ENCODE results near the gene CFAP74. TPM values are rescaled to one million over a fixed set of nuclear protein-coding genes. Genes with fewer than 3 reads are reported as not detected.
A peak's percentile ranks its signal among the peaks of the same experiment; 100 is the strongest.

CFAP74 gene
- total RNA-seq, 1 donor from 2014 or later, result 3.5 TPM

DNA sequence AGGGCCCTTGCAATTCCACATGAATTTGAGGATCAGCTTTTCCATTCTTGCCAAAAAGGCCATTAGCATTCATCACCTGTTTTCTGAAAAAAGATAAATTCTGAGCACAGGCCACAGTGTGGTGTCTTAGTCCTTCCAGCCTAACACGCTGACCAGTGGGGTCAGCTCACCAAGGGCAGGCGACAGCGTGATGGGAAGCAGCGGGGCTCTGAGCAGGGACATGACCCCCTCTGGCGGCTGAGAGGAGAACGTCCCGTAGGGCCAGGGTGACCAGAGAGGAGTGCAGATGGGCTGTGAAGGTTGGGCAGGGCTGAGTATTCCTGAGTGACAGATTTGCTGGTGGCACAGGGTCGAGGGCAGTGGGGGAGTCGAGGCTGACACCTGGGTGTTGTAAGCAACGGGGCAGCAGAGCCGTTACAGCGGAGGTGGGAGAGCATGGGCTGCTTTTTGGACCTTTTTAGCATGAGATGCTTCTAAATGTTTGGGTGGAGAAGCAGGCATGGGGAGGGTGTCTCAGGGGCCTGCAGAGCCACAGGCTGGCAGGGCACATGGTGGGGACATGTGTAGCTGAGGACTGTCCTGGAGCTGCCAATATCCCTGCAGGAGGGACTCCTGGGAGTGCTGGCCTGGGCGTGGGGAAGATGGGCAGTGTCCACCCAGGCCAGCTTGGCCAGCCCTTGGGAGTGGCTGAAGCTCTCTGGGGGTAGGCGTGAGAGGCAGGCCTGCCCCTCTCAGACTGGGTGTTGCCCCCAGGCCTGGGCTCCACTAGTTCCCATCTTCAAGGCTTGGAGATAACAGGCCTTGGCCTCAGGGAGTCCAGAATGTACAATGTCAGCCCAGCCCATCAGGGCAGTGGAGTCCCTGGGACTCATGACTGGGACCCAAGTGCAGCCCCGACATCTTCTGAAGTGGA lies 97.1 kb downstream of the CFAP74 start:
- peak; percentile 72 for ATAC-seq
- DNase-seq (ENCODE audit: low spot score), result peak; percentile 88

DNA sequence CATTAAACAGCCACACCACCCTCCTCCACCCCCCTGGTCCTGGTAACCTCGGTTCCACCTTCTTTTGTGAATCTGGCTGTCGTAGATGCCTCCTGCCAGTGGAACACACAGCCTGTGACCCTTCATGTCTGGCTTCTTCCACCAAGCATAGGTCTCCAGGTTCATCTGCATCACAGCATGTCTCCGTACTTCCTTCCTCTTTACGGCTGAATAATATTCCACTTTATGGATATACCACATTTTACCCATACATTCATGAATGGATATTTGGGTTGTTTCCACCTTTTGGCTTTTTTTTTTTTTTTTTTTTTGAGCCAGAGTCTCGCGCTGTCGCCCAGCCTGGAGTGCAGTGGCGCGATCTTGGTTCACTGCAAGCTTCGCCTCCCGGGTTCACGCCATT lies 100.4 kb downstream of the CFAP74 start:
- DNase-seq (ENCODE audit: low spot score), result no peak

GRCh38 chr1:1901641-1902294 lies 101.8 kb downstream of the CFAP74 start:
- DNase-seq (ENCODE audit: low spot score), result no peak
- ATAC-seq, result no peak

More for the DNA sequence above, 100.4 kb downstream of the CFAP74 start:
- no peak for ATAC-seq

GRCh38 chr1:1900883-1901640 lies 102.5 kb downstream of the CFAP74 start:
- no peak for DNase-seq (ENCODE audit: low spot score)
- ATAC-seq, result no peak

DNA sequence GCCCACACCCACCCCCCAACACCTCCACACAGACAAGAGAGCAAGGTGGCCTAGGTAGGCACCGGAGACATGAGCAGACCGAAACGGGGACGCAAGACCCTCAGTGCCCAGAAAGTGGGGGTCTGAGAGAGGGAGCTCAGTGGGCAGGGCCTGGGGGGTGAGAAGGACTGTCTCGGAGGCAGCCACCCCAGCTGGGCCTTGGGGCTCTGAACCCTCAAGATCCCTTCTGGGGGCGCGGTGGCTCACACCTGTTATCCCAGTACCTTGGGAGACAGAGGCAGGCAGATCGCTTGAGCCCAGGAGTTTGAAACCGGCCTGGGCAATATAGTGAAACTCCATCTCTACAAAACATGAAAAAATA lies 103.6 kb downstream of the CFAP74 start:
- no peak for DNase-seq (ENCODE audit: low spot score)

GRCh38 chr1:1899266-1899966 lies 104.2 kb downstream of the CFAP74 start:
- ATAC-seq (peak; percentile 19), DNase-seq (ENCODE audit: low spot score) (no peak)

More for the DNA sequence above, 103.6 kb downstream of the CFAP74 start:
- no peak for ATAC-seq

DNA sequence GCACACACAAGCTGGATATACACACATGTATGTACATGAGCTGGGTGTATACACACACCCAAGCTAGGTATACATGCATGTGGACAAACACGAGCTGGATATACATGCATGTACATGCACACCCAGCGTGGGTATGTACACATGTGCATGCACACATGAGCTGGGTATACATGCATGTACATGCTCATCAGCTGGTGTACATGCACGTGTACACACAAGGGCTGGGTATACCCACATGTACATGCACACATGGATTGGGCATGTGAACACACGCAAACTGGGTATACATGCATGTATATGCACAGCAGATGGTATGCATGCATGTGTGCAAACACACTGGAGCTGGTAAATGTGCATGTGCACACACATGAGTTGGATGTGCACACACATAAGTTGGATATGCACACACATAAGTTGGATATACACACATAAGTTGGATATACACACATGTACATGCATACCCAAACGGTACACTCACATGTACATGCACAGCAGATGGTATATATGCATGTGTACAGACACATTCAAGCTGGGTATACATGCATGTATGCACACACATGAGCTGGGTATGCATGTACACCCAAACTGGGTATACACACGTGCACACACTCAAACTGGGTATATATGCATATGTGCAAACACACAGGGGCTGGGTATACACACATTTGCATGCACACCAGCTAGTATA lies 105.2 kb downstream of the CFAP74 start:
- ATAC-seq, result no peak
- DNase-seq (ENCODE audit: low spot score), result no peak

- ATAC-seq (no peak), DNase-seq (ENCODE audit: low spot score) (no peak)
Observed at GRCh38 chr1:1895456-1896336, 107.9 kb downstream of the CFAP74 start.

- ATAC-seq, result no peak
- no peak for DNase-seq (ENCODE audit: low spot score)
Observed at GRCh38 chr1:1895060-1895418, 108.5 kb downstream of the CFAP74 start.

- ATAC-seq, result peak; percentile 42
- DNase-seq (ENCODE audit: low spot score), result peak; percentile 67
Observed at GRCh38 chr1:1894354-1895059, 109.1 kb downstream of the CFAP74 start.

GRCh38 chr1:1893997-1894353 lies 109.6 kb downstream of the CFAP74 start:
- DNase-seq (ENCODE audit: low spot score) (no peak), ATAC-seq (no peak)

DNA sequence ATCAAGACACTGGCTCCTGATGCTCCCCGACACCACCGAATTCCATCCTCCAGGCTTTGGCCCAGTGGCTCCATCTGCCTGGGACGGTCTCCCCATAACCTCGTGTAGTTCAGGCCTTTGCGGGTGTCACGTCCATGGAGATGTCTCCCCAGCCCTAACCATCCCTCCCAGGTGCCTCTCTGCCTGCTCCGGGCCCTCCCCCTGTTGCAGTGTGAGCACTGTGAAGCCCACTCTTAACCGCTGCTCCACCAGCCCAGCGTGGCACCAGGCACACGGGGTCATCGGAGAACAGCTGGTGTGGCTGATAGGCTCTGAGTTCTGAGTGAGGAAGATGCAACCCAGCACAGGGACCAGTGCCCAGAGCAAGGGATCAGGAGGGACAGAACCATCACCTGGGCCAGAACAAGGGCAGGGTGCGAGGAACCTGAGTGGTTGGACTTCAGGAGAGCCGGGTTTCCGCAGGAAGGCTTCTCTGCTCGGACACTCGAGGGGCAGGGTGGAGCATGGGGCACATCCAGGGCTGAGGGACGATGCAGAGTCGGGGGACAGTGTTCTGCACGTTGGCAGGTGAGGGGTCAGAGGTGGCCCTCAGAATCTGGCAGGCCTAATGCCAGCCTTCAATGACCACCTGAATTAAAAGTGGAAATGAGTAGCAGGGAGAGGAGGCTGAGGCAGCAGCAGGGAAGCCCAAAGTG lies 110.1 kb downstream of the CFAP74 start:
- no peak for DNase-seq (ENCODE audit: low spot score)
- ATAC-seq, result no peak

DNA sequence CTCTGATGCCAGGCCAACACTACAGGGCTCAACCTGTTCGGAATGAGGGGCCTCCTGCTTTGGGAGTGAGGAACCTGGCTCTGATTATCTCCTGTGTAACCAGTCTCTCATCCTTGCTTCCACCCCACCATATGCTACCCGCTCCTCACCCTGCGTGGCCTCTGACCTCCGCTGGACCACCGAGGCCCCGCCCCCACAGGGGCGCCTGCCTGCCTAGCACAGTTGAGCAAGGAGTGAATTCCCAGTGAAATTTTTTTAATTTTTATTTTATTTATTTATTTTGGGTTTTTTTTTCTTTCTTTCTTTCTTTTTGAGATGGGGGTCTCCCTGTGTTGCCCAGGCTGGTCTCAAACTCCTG lies 110.8 kb downstream of the CFAP74 start:
- ATAC-seq (no peak), DNase-seq (ENCODE audit: low spot score) (no peak)

DNA sequence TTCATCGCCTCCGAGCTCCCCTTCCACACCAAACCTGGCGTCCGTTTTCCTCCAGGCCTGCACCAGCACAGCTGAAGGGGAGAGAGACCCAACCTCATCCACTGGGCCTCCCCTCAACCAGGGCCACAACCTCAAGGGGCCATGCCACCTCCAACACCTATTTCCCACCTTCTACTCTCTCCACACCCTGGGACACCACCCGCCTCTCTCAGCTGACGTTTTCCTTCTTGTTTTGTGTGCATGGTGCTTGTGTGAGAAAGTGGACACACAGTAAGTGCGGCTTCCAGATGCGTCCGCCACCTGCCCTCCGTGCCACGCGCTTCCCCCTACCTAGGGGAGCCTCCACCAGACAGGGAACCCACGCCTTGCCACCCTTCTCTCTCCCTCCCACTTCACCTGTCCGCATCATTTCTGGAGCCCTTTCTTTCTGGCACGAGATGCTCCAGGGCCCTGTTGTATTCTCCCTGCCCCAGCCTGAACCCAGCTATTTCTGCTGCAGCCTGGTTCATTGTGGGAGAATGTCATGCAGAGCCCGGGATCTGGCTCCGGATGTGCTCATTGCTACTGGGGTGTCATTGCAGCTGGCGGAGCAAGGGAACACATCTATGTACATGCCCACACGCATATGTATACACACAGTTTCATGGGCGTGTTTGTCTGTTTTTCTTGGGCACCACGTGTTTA lies 111.4 kb downstream of the CFAP74 start:
- no peak for DNase-seq (ENCODE audit: low spot score)
- ATAC-seq, result peak; percentile 0

GRCh38 chr1:1891349-1892078 lies 112.1 kb downstream of the CFAP74 start:
- DNase-seq (ENCODE audit: low spot score), result peak; percentile 69
- peak; percentile 76 for ATAC-seq

DNA sequence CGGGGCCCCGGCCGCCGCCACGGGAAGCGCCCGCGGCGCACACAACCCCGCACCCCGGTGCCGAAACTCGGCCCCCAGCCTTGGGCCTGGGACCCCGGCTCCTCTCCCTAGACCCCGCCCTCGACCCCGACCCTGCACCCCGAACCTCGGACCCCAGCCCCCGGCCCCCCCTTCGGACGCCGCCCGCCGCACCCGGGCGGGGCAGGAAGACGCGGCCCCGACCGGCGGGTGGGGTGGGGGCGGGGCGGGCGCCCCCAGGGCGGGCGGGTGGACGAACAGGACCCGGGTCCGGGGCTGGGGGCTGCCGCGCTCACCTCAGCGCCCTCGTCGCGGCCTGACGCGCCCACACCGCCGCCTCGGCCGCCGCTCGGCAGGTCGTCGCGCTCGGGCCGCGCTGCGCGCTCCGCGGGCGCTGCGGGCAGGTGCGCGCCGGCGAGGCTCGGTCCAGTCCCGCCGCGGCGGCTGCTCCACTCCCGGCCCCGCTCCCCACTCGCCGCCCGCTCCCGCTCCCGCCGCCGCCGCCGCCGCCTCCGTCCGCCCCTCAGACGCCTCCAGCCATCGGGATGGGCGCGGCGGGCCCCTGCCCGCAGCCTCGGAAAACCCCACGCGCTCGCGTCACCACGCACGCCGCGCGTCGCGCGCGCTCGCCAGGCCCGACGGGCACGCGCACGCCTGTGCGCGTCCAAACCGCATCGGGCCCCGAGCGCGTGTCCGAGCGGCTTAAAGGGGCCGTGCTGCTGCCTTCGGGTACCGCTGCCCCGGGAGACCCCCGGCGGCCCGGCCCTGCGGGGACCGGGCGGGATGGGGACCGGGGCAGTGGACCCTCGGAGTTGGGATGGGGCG lies 112.9 kb downstream of the CFAP74 start, which contains the start of gene GNB1:
TSS of gene GNB1 (minus strand) at position 582 of the 843 bp plus-strand sequence. CDS start 65,634 bp downstream, outside the sequence.
- ATAC-seq, result peak; percentile 82

More for the DNA sequence above, 112.9 kb downstream of the CFAP74 start, which contains the start of gene GNB1:
- peak; percentile 94 for DNase-seq (ENCODE audit: low spot score)

Data from left lobe of liver (tissue), 2 donors.